Anterior cingulate cortex (tissue), 58 donors: ENCODE data around the gene TMEM72.

Experiments used
- DNase-seq, 58 donors: peaks; one replicate each; lab custom pipeline; 2025; lab: John Stamatoyannopoulos, UW

TMEM72 gene

GRCh38 chr10:44888886-44889285 lies 22.3 kb upstream of the TMEM72 start:
- no peak for DNase-seq

GRCh38 chr10:44889834-44890233 lies 21.3 kb upstream of the TMEM72 start:
- no peak for DNase-seq

GRCh38 chr10:44890696-44891563 lies 20.2 kb upstream of the TMEM72 start:
- no peak for DNase-seq

- DNase-seq, result no peak
Measured at GRCh38 chr10:44891721-44892120, 19.4 kb upstream of the TMEM72 start.

GRCh38 chr10:44893604-44894468 lies 17.3 kb upstream of the TMEM72 start:
- DNase-seq, result no peak

GRCh38 chr10:44894691-44895090 lies 16.4 kb upstream of the TMEM72 start:
- no peak for DNase-seq

- DNase-seq, result no peak
Measured at GRCh38 chr10:44895280-44895679, 15.9 kb upstream of the TMEM72 start.

- no peak for DNase-seq
Measured at GRCh38 chr10:44897049-44897448, 14.1 kb upstream of the TMEM72 start.

- no peak for DNase-seq
Measured at GRCh38 chr10:44898665-44899064, 12.5 kb upstream of the TMEM72 start.

GRCh38 chr10:44899450-44900080 lies 11.6 kb upstream of the TMEM72 start:
- DNase-seq, result no peak

GRCh38 chr10:44902941-44903545 lies 8.1 kb upstream of the TMEM72 start:
- DNase-seq, result no peak

GRCh38 chr10:44906486-44906885 lies 4.7 kb upstream of the TMEM72 start:
- no peak for DNase-seq

GRCh38 chr10:44907556-44907955 lies 3.6 kb upstream of the TMEM72 start:
- DNase-seq, result no peak

- no peak for DNase-seq
Measured at GRCh38 chr10:44908066-44908749, 2.9 kb upstream of the TMEM72 start.

GRCh38 chr10:44908936-44909630 lies 2.1 kb upstream of the TMEM72 start:
- no peak for DNase-seq

- DNase-seq, result no peak
Measured at GRCh38 chr10:44909910-44910309, 1.2 kb upstream of the TMEM72 start.

- no peak for DNase-seq
Measured at GRCh38 chr10:44910602-44911001, 535 bp upstream of the TMEM72 start.

GRCh38 chr10:44911951-44912350 lies 814 bp downstream of the TMEM72 start:
- no peak for DNase-seq

GRCh38 chr10:44913350-44914081 lies 2.4 kb downstream of the TMEM72 start:
- no peak for DNase-seq
